Right renal cortex interstitium (tissue), 3 donors: ENCODE measurements around the gene HABP4. TPM values are rescaled to one million over a fixed set of nuclear protein-coding genes. Genes with fewer than 3 reads are reported as not detected.

Experiments used
- DNase-seq, 3 donors: peaks; one replicate each; pipeline ENCODE4 v3.0.0-alpha.2; 2013; ENCODE audit warnings: low read depth in 3 of 3, low spot score in 2 of 3
- polyA plus RNA-seq, 3 donors: library from polyadenylated mRNA; unstranded; fragments of 120-200 nt; gene quantifications; one replicate each; pipeline ENCODE4 v1.2.1, GENCODE V29; 2013; ENCODE audit not compliant: insufficient read length in 3 of 3

HABP4 gene
- polyA plus RNA-seq, 3 donors = 19.0 to 22.0 (median 20.3) TPM

GRCh38 chr9:96464426-96464825 lies 14.5 kb downstream of the HABP4 start:
- DNase-seq = no peak

GRCh38 chr9:96467784-96468183 lies 17.8 kb downstream of the HABP4 start:
- no peak for DNase-seq

- no peak for DNase-seq
Observed at GRCh38 chr9:96476013-96476412, 26.0 kb downstream of the HABP4 start.

- DNase-seq = no peak
Observed at GRCh38 chr9:96476591-96476990, 26.6 kb downstream of the HABP4 start.

- DNase-seq = no peak
Observed at GRCh38 chr9:96478829-96479371, 28.9 kb downstream of the HABP4 start.

- no peak for DNase-seq
Observed at GRCh38 chr9:96480736-96481135, 30.8 kb downstream of the HABP4 start.

GRCh38 chr9:96482476-96482875 lies 32.5 kb downstream of the HABP4 start:
- no peak for DNase-seq

GRCh38 chr9:96483197-96483596 lies 33.2 kb downstream of the HABP4 start:
- no peak for DNase-seq

GRCh38 chr9:96483733-96484390 lies 33.9 kb downstream of the HABP4 start:
- no peak for DNase-seq

GRCh38 chr9:96484521-96484931 lies 34.6 kb downstream of the HABP4 start:
- DNase-seq = no peak

- no peak for DNase-seq
Observed at GRCh38 chr9:96485280-96485679, 35.3 kb downstream of the HABP4 start.

GRCh38 chr9:96486386-96487028 lies 36.5 kb downstream of the HABP4 start:
- DNase-seq = no peak

GRCh38 chr9:96487029-96487396 lies 37.0 kb downstream of the HABP4 start:
- DNase-seq = no peak

GRCh38 chr9:96487949-96488348 lies 38.0 kb downstream of the HABP4 start:
- DNase-seq = no peak

GRCh38 chr9:96489482-96489979 lies 39.6 kb downstream of the HABP4 start:
- no peak for DNase-seq

GRCh38 chr9:96490534-96491078 lies 40.6 kb downstream of the HABP4 start:
- no peak for DNase-seq

GRCh38 chr9:96491079-96491879 lies 41.3 kb downstream of the HABP4 start:
- DNase-seq = peak; percentile 33 to 45 (median 44)

- DNase-seq = no peak
Observed at GRCh38 chr9:96491880-96492525, 42.0 kb downstream of the HABP4 start.

GRCh38 chr9:96492993-96493531 lies 43.1 kb downstream of the HABP4 start:
- no peak for DNase-seq

- DNase-seq = no peak
Observed at GRCh38 chr9:96493757-96494156, 43.8 kb downstream of the HABP4 start.
